Panc1 (cell line): Measurements from ENCODE around the gene MTO1. TPM values are rescaled to one million over a fixed set of nuclear protein-coding genes. Genes with fewer than 3 reads are reported as not detected.
A peak's percentile ranks its signal among the peaks of the same experiment; 100 is the strongest.

Experiments used
- ATAC-seq: fragments of 200-7000 bp; cut with Tn5 transposase; 2 replicates; pipeline ENCODE4 v1.9.1; 2020; ENCODE audit warnings: mild to moderate bottlenecking, moderate library complexity
- BruUV-seq: library from RNA; stranded (reverse); fragments of 400-500 nt; replicated peaks from 2 replicates; lab custom pipeline; 2021; lab: Mats Ljungman, UMichigan
- CTCF ChIA-PET: fragments of 300-600 bp; sonication (Branson Sonifier 250); formaldehyde crosslinking; loops from one replicate; lab custom pipeline; 2022; ENCODE audit warnings: antibody characterized with exemption; lab: Charles Lee
- POLR2A ChIA-PET: fragments of 300-600 bp; sonication (Branson Sonifier 250); formaldehyde crosslinking; loops from one replicate; lab custom pipeline; 2022; ENCODE audit warnings: antibody characterized with exemption; lab: Charles Lee
- DNase-seq: peaks from one replicate; pipeline ENCODE4 v3.0.0-alpha.2; 2010; ENCODE audit warnings: low read depth, low spot score
- H3K27ac ChIP-seq: 2 replicates; pipeline ENCODE4 v1.5.1; 2011; ENCODE audit warnings: mild to moderate bottlenecking, low read length, inconsistent platforms
- H3K27me3 ChIP-seq: fragments of 200-500 bp; sonication (Bioruptor generic); 2 replicates; pipeline ENCODE4 v1.6.0; 2014; ENCODE audit warnings: low read length, inconsistent platforms; ENCODE audit not compliant: control insufficient read depth, insufficient read depth
- H3K36me3 ChIP-seq: fragments of 200-500 bp; sonication (Bioruptor generic); 2 replicates; pipeline ENCODE4 v1.5.1; 2014; ENCODE audit warnings: inconsistent platforms, mild to moderate bottlenecking, low read length, moderate library complexity; ENCODE audit not compliant: control insufficient read depth, insufficient read depth
- H3K4me1 ChIP-seq: 2 replicates; pipeline ENCODE4 v1.5.1; 2011; ENCODE audit warnings: inconsistent platforms, mild to moderate bottlenecking, low read length, moderate library complexity; ENCODE audit not compliant: control insufficient read depth, insufficient read depth
- H3K4me3 ChIP-seq, 2 experiments: 2 replicates each; pipeline ENCODE4 v1.5.1; 2011 to 2012; ENCODE audit warnings: low read depth in 2 of 2, low read length in 2 of 2, mild to moderate bottlenecking in 2 of 2, inconsistent platforms in 1 of 2, moderate library complexity in 1 of 2
- H3K9me3 ChIP-seq: fragments of 200-500 bp; sonication (Bioruptor generic); 2 replicates; pipeline ENCODE4 v1.5.1; 2014; ENCODE audit warnings: low read depth, mild to moderate bottlenecking, inconsistent platforms, low read length, moderate library complexity; ENCODE audit not compliant: control insufficient read depth, insufficient read depth
- CTCF ChIP-seq: fragments of 450-650 bp; IDR thresholded peaks from 2 replicates; pipeline ENCODE4 v1.5.1; 2017; ENCODE audit warnings: mild to moderate bottlenecking
- POLR2AphosphoS5 ChIP-seq: IDR thresholded peaks from 2 replicates; pipeline ENCODE4 v1.6.1; 2012; ENCODE audit warnings: mild to moderate bottlenecking, low read depth, low read length, moderate library complexity
- REST ChIP-seq, 2 experiments: IDR thresholded peaks; 2 replicates each; pipeline ENCODE4 v1.6.1; 2011 to 2012; ENCODE audit warnings: low read depth in 2 of 2, control low read depth in 1 of 2, low read length in 1 of 2, mild to moderate bottlenecking in 1 of 2, moderate library complexity in 1 of 2; ENCODE audit not compliant: insufficient read depth in 1 of 2
- SIN3A ChIP-seq: IDR thresholded peaks from 2 replicates; pipeline ENCODE4 v1.6.1; 2012; ENCODE audit warnings: low read depth, mild to moderate bottlenecking, low read length, moderate library complexity, borderline replicate concordance; ENCODE audit not compliant: insufficient read depth
- TCF7L2 ChIP-seq: IDR thresholded peaks from 2 replicates; pipeline ENCODE4 v1.6.1; 2011; ENCODE audit warnings: mild to moderate bottlenecking, low read depth, low read length, inconsistent platforms
- in situ Hi-C: cut with HindIII; loops from 2 replicates; pipeline ENCODE4 v1.10.0; 2016; ENCODE audit warnings: low sequenced_read_pairs, low pct_unique_long_range_greater_than_20kb
- intact Hi-C: fragments of 100-400 bp; cut with micrococcal nuclease; formaldehyde crosslinking; loops from one replicate; pipeline ENCODE4 v1.10.0; 2022; ENCODE audit not compliant: unreplicated experiment
- total RNA-seq: library from RNA; stranded (reverse); gene quantifications from one replicate; pipeline ENCODE4 v1.2.1, GENCODE V29; 2021; ENCODE audit not compliant: unreplicated experiment

MTO1 gene
- total RNA-seq, 1 experiment from 2014 or later: 57.9 TPM

GRCh38 chr6:73534628-73535027 lies 73.1 kb downstream of the MTO1 start:
- ChIA-PET POLR2A (interaction anchor here (0.6 kb wide), 1 partner anchor 29 kb away, joined by 3 read pairs; no protein-coding TSS in a partner anchor), CTCF (no interaction called here)
- no peaks in the 10 kb centered on the region for H3K9me3 ChIP-seq
- H3K27me3 ChIP-seq: no peaks in the 10 kb centered on the region
- H3K27ac ChIP-seq: no peak overlapping the region
- H3K4me1 ChIP-seq: no peaks in the 10 kb centered on the region
- in situ Hi-C loops: no loop called here
- no peaks in the 10 kb centered on the region for H3K36me3 ChIP-seq
- intact Hi-C loops: no loop called here
- BruUV-seq: no TSS peak
- DNase-seq (no peak), ATAC-seq (no peak)
- TF ChIP-seq POLR2AphosphoS5 (no peak), TCF7L2 (no peak), REST (IDR thresholded peaks at IDR 0.05; ENCODE audit: insufficient read depth in 1 of 2, low read depth in 2 of 2, low read length in 1 of 2) (no peak), SIN3A (no peak), CTCF (no peak)
- no peak overlapping the region for H3K4me3 ChIP-seq

DNA sequence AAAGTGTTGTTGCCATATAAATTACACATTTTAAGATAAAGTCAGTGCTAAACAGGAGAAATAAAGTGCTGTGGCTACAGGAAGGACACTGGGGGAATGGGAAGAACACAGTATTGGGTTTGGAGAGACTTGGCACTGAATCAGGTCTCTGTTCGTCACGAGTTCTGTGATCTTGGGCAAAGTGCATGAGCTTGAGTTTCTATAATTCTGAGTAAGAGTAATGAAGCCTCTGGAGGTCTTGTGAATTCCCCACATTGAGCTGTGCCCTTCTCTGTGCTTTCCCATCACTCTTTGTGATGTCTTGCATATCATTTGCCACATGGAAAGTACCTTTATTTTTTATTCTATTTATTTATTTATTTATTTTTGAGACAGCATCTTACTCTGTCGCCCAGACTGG lies 76.1 kb downstream of the MTO1 start:
- Histone ChIP-seq H3K4me1 (no peaks in the 10 kb centered on the region), H3K27ac (peak overlapping the region; percentile 12; the same call in 1 of the 2 replicates), H3K9me3 (no peaks in the 10 kb centered on the region), H3K4me3 (no peak overlapping the region), H3K27me3 (no peaks in the 10 kb centered on the region), H3K36me3 (no peaks in the 10 kb centered on the region)
- ATAC-seq (no peak), DNase-seq (no peak)
- CTCF ChIA-PET: no interaction called here
- POLR2A ChIA-PET: interaction anchor here (0.6 kb wide), 1 partner anchor 65 kb away, joined by 3 read pairs; no protein-coding TSS in a partner anchor
- BruUV-seq: no TSS peak
- in situ Hi-C loops (no loop called here), intact Hi-C loops (no loop called here)
- no peak for TF ChIP-seq TCF7L2
- TF ChIP-seq CTCF: no peak
- TF ChIP-seq POLR2AphosphoS5: no peak
- no peak for TF ChIP-seq REST (IDR thresholded peaks at IDR 0.05; ENCODE audit: insufficient read depth in 1 of 2, low read depth in 2 of 2, low read length in 1 of 2)
- TF ChIP-seq SIN3A: no peak
